Nephron (organoid): Measurements from ENCODE around the gene GFOD1.
A peak's percentile ranks its signal among the peaks of the same experiment; 100 is the strongest.

Experiments used
- H3K27ac Mint-ChIP-seq, 3 experiments: 2 replicates each; pipeline ENCODE4 v1.8.0; 2020; ENCODE audit warnings: mixed read lengths in 3 of 3, mild to moderate bottlenecking in 2 of 3, moderate library complexity in 1 of 3
- H3K27me3 Mint-ChIP-seq: 2 replicates; pipeline ENCODE4 v1.8.0; 2021; ENCODE audit warnings: low read depth, mild to moderate bottlenecking, moderate library complexity, mixed read lengths
- H3K36me3 Mint-ChIP-seq: 2 replicates; pipeline ENCODE4 v1.8.0; 2020; ENCODE audit warnings: low read depth, mixed read lengths
- H3K4me1 Mint-ChIP-seq: 2 replicates; pipeline ENCODE4 v1.8.0; 2020; ENCODE audit warnings: mixed read lengths
- H3K4me3 Mint-ChIP-seq, 3 experiments: 2 replicates each; pipeline ENCODE4 v1.8.0; 2020; ENCODE audit warnings: mild to moderate bottlenecking in 3 of 3, mixed read lengths in 3 of 3, moderate library complexity in 2 of 3
- H3K9me3 Mint-ChIP-seq: 2 replicates; pipeline ENCODE4 v1.8.0; 2020; ENCODE audit warnings: mixed read lengths
- CTCF ChIP-seq, 3 experiments: fragments of 200-600 bp; sonication (generic); IDR thresholded peaks; one replicate each; pipeline ENCODE4 v1.5.0; 2021; ENCODE audit warnings: antibody characterized with exemption in 3 of 3; ENCODE audit not compliant: unreplicated experiment in 3 of 3

The GFOD1 gene

GRCh38 chr6:13486679-13487121, 700 bp downstream of the GFOD1 start:
- Mint-ChIP-seq H3K4me3 (peak overlapping the region; percentile 86 to 89 (median 88)), H3K9me3 (no peaks in the 10 kb centered on the region), H3K27me3 (peaks cover 43% of the 10 kb centered on the region), H3K36me3 (no peaks in the 10 kb centered on the region), H3K27ac (peak overlapping the region in 1 of 3 experiments; percentile 19), H3K4me1 (peaks cover 9% of the 10 kb centered on the region)
- no peak for TF ChIP-seq CTCF (IDR thresholded peaks at IDR 0.05; ENCODE audit: unreplicated experiment in 3 of 3)

GRCh38 chr6:13485923-13486562, 1.4 kb downstream of the GFOD1 start:
- Mint-ChIP-seq H3K36me3 (no peaks in the 10 kb centered on the region), H3K27ac (peak overlapping the region in 1 of 3 experiments; percentile 19), H3K9me3 (no peaks in the 10 kb centered on the region), H3K4me3 (peak overlapping the region; percentile 86 to 89 (median 88)), H3K4me1 (peaks cover 9% of the 10 kb centered on the region), H3K27me3 (peaks cover 48% of the 10 kb centered on the region)
- TF ChIP-seq CTCF (IDR thresholded peaks at IDR 0.05; ENCODE audit: unreplicated experiment in 3 of 3), result no peak

- Mint-ChIP-seq H3K4me1 (peaks cover 9% of the 10 kb centered on the region), H3K4me3 (peak overlapping the region; percentile 86 to 89 (median 88)), H3K27me3 (peaks cover 50% of the 10 kb centered on the region), H3K36me3 (no peaks in the 10 kb centered on the region), H3K9me3 (no peaks in the 10 kb centered on the region), H3K27ac (no peak overlapping the region)
- TF ChIP-seq CTCF (IDR thresholded peaks at IDR 0.05; ENCODE audit: unreplicated experiment in 3 of 3), result no peak
Measured at GRCh38 chr6:13485303-13485702, 2.1 kb downstream of the GFOD1 start.

GRCh38 chr6:13484827-13485226, 2.6 kb downstream of the GFOD1 start:
- H3K4me3 Mint-ChIP-seq, result peak overlapping the region; percentile 21 to 86 (median 48)
- peaks cover 9% of the 10 kb centered on the region for H3K4me1 Mint-ChIP-seq
- peaks cover 50% of the 10 kb centered on the region for H3K27me3 Mint-ChIP-seq
- no peaks in the 10 kb centered on the region for H3K9me3 Mint-ChIP-seq
- TF ChIP-seq CTCF (IDR thresholded peaks at IDR 0.05; ENCODE audit: unreplicated experiment in 3 of 3), result no peak
- H3K27ac Mint-ChIP-seq, result no peak overlapping the region
- no peaks in the 10 kb centered on the region for H3K36me3 Mint-ChIP-seq

- Mint-ChIP-seq H3K27ac (no peak overlapping the region), H3K27me3 (peaks cover 49% of the 10 kb centered on the region), H3K4me1 (peaks cover 9% of the 10 kb centered on the region), H3K9me3 (no peaks in the 10 kb centered on the region), H3K4me3 (peak overlapping the region; percentile 50 to 55 (median 53)), H3K36me3 (no peaks in the 10 kb centered on the region)
- no peak for TF ChIP-seq CTCF (IDR thresholded peaks at IDR 0.05; ENCODE audit: unreplicated experiment in 3 of 3)
Measured at GRCh38 chr6:13484138-13484708, 3.2 kb downstream of the GFOD1 start.
